Ovary (tissue), 3 donors: ENCODE measurements around the gene SPIB.

Source experiments
- CTCF ChIP-seq, 3 donors: fragments of 450-650 bp in 2 of 3; fragments of 200-600 bp in 1 of 3; IDR thresholded peaks; one replicate each; pipeline versions ENCODE4 v1.5.1 to v1.8.0; 2016 to 2022; ENCODE audit warnings: antibody characterized with exemption in 3 of 3, mild to moderate bottlenecking in 1 of 3
- POLR2A ChIP-seq: fragments of 450-650 bp; IDR thresholded peaks from one replicate; pipeline ENCODE4 v1.6.1; 2017; ENCODE audit warnings: antibody characterized with exemption, mild to moderate bottlenecking, moderate library complexity
- donor health status: DM: no; HTN: no; CAD: no.

- no peak for TF ChIP-seq POLR2A
- no peak for TF ChIP-seq CTCF (IDR thresholded peaks at IDR 0.05)
Measured at GRCh38 chr19:50425581-50425980, 6.8 kb downstream of the SPIB start.
